B cell (primary cell): Measurements from ENCODE around the gene SEPSECS. TPM values are rescaled to one million over a fixed set of nuclear protein-coding genes. Genes with fewer than 3 reads are reported as not detected.

Source experiments
- ATAC-seq: fragments of 200-7000 bp; cut with Tn5 transposase; one replicate; pipeline ENCODE4 v1.10.0; 2021; ENCODE audit warnings: low read depth, mild to moderate bottlenecking, moderate number of reproducible peaks, moderate library complexity
- CTCF ChIA-PET: fragments of 350-600 bp; sonication (Branson Sonifier 250); formaldehyde crosslinking; loops from one replicate; lab custom pipeline; 2021; ENCODE audit warnings: antibody characterized with exemption, inconsistent platforms; lab: Charles Lee
- POLR2A ChIA-PET: fragments of 350-600 bp; sonication (Branson Sonifier 250); formaldehyde crosslinking; loops from one replicate; lab custom pipeline; 2021; ENCODE audit warnings: antibody characterized with exemption; lab: Charles Lee
- DNase-seq: peaks from one replicate; pipeline ENCODE4 v3.0.0; 2013
- H2AFZ ChIP-seq: 2 replicates; pipeline ENCODE4 v1.6.1; 2012; ENCODE audit warnings: mild to moderate bottlenecking, low read depth, low read length; ENCODE audit not compliant: insufficient read depth, poor library complexity, severe bottlenecking
- H3K27ac ChIP-seq, 2 donors: 1 replicate in 1 of 2; 2 replicates in 1 of 2; pipeline ENCODE4 v1.5.1; 2012 to 2013; ENCODE audit warnings: low read length in 2 of 2, mild to moderate bottlenecking in 2 of 2, moderate library complexity in 1 of 2
- H3K27me3 ChIP-seq, 4 experiments: fragments of 200-600 bp in 1 of 4; sonication (generic) in 1 of 4; replicated peaks in 1 of 4; 1 replicate in 2 of 4; 2 replicates in 2 of 4; pipeline versions ENCODE4 v1.6.1 to v1.7.0; 2013 to 2016; ENCODE audit warnings: low read length in 3 of 4, mild to moderate bottlenecking in 2 of 4, mixed read lengths in 1 of 4, moderate library complexity in 1 of 4; ENCODE audit not compliant: insufficient read depth in 4 of 4, control insufficient read depth in 3 of 4; ENCODE audit errors: control extremely low read depth in 1 of 4
- H3K36me3 ChIP-seq, 2 experiments: replicated peaks in 1 of 2; 1 replicate in 1 of 2; 2 replicates in 1 of 2; pipeline versions ENCODE4 v1.6.1 to v1.7.1; 2013; ENCODE audit warnings: low read length in 1 of 2; ENCODE audit not compliant: insufficient read depth in 2 of 2, control insufficient read depth in 1 of 2; ENCODE audit errors: control extremely low read depth in 1 of 2, extremely low read depth in 1 of 2
- H3K4me1 ChIP-seq, 2 donors: fragments of 200-600 bp in 1 of 2; sonication (generic) in 1 of 2; 1 replicate in 1 of 2; 2 replicates in 1 of 2; pipeline versions ENCODE4 v1.5.1 to v1.6.1; 2013 to 2017; ENCODE audit warnings: low read length in 2 of 2; ENCODE audit not compliant: control insufficient read depth in 2 of 2, insufficient read depth in 2 of 2
- H3K4me2 ChIP-seq: replicated peaks from 2 replicates; pipeline ENCODE3; 2012; ENCODE audit warnings: mild to moderate bottlenecking, low read depth, low read length; ENCODE audit not compliant: poor library complexity, severe bottlenecking
- H3K4me3 ChIP-seq, 5 experiments: fragments of 200-600 bp in 1 of 5; sonication (generic) in 1 of 5; 1 replicate in 3 of 5; 2 replicates in 2 of 5; pipeline versions ENCODE4 v1.5.1 to v1.7.0; 2011 to 2016; ENCODE audit warnings: low read length in 4 of 5, mild to moderate bottlenecking in 4 of 5, low read depth in 2 of 5, control low read depth in 1 of 5, moderate library complexity in 1 of 5; ENCODE audit not compliant: insufficient read depth in 1 of 5; ENCODE audit errors: control extremely low read depth in 1 of 5, extremely low read depth in 1 of 5
- H3K79me2 ChIP-seq: fragments of 200-600 bp; sonication (generic); one replicate; pipeline ENCODE4 v1.6.0; 2016; ENCODE audit warnings: low read length; ENCODE audit not compliant: control insufficient read depth, insufficient read depth
- H3K9ac ChIP-seq: fragments of 200-600 bp; sonication (generic); 2 replicates; pipeline ENCODE4 v1.6.1; 2017; ENCODE audit warnings: mild to moderate bottlenecking, low read length, moderate library complexity
- H3K9me3 ChIP-seq, 3 donors: one replicate each; pipeline versions ENCODE4 v1.6.1 to v1.7.1; 2013; ENCODE audit warnings: low read length in 2 of 3; ENCODE audit not compliant: control insufficient read depth in 2 of 3, insufficient read depth in 1 of 3; ENCODE audit errors: control extremely low read depth in 1 of 3
- H4K20me1 ChIP-seq: 2 replicates; pipeline ENCODE4 v1.6.0; 2012; ENCODE audit warnings: mild to moderate bottlenecking, low read length; ENCODE audit not compliant: insufficient read depth, control insufficient read depth, poor library complexity, severe bottlenecking
- H3K27ac Mint-ChIP-seq: one replicate; pipeline ENCODE4 v1.8.0; 2021; ENCODE audit warnings: mixed read lengths
- H3K27me3 Mint-ChIP-seq: one replicate; pipeline ENCODE4 v1.8.0; 2021; ENCODE audit warnings: mixed read lengths
- H3K4me1 Mint-ChIP-seq: one replicate; pipeline ENCODE4 v1.8.0; 2021; ENCODE audit warnings: mixed read lengths
- H3K4me3 Mint-ChIP-seq: one replicate; pipeline ENCODE4 v1.8.0; 2021; ENCODE audit warnings: mixed read lengths
- H3K9me3 Mint-ChIP-seq: one replicate; pipeline ENCODE4 v1.8.0; 2022; ENCODE audit warnings: mixed read lengths; ENCODE audit not compliant: insufficient read depth
- EZH2 ChIP-seq: IDR thresholded peaks from 2 replicates; pipeline ENCODE4 v1.6.1; 2012; ENCODE audit warnings: borderline replicate concordance, low read depth, mild to moderate bottlenecking, moderate library complexity, low read length; ENCODE audit not compliant: insufficient read depth, poor library complexity, severe bottlenecking
- WGBS: methylation state at CpG from one replicate; pipeline ENCODE4 v1.1.5; 2013; ENCODE audit warnings: missing lambda C conversion rate; ENCODE audit not compliant: insufficient coverage; 5-methylcytosine and 5-hydroxymethylcytosine counted together
- intact Hi-C: fragments of 100-400 bp; cut with micrococcal nuclease; formaldehyde crosslinking; loops from one replicate; pipeline ENCODE4 v1.10.0; 2022
- polyA plus RNA-seq: library from polyadenylated mRNA; depleted of rRNA; stranded (reverse); fragments of >200 nt; gene quantifications from 2 replicates; pipeline ENCODE4 v1.2.3, GENCODE V29; 2012
- total RNA-seq, 2 donors: library from RNA; stranded (reverse); fragments of 120-200 nt in 1 of 2; gene quantifications; 1 replicate in 1 of 2; 2 replicates in 1 of 2; pipeline versions ENCODE4 v1.2.3 to v1.2.4, GENCODE V29; 2013 to 2022
- TF ChIP-seq, protein P1 (sequence below): fragments of 200-600 bp; IDR thresholded peaks from one replicate; pipeline ENCODE4 v1.8.0; 2022; ENCODE audit warnings: antibody characterized with exemption, mild to moderate bottlenecking

SEPSECS gene
- total and polyA plus RNA-seq, 2 donors (not counting 1 experiment from before 2014, with no cell fraction given) = 6.2 to 17.0 TPM

DNA sequence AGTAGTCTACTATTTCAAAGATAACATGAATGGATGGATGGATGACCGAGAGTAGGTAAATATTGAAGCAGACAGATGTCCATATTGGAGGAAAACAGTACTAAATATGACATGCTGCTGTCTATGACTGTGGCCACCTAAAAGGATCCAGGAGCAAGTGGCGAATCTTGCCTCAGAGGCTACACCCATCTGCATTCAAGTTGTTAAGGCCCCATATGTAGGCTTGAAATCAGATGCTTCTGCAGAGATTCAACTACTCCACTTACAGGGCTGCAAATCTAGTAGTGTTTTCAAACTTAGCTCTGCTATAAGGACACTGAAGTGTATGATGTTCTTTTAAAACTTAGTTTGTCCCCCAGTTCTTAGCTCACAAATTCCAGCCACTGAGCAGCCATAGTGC lies 28.9 kb downstream of the SEPSECS start:
- H3K9ac ChIP-seq = no peak overlapping the region
- Mint-ChIP-seq H3K4me1 (no peaks in the 10 kb centered on the region), H3K27me3 (no peaks in the 10 kb centered on the region), H3K9me3 (no peaks in the 10 kb centered on the region), H3K4me3 (no peak overlapping the region), H3K27ac (no peak overlapping the region)
- ATAC-seq (no peak), DNase-seq (no peak)
- no peak overlapping the region for H2AFZ ChIP-seq
- no peaks in the 10 kb centered on the region for H3K79me2 ChIP-seq
- H4K20me1 ChIP-seq = no peaks in the 10 kb centered on the region
- CTCF ChIA-PET = no interaction called here
- peaks cover 0 to 2% of the 10 kb centered on the region in 2 experiments for H3K36me3 ChIP-seq
- no peaks in the 10 kb centered on the region for H3K27me3 ChIP-seq
- TF ChIP-seq, protein P1, sequence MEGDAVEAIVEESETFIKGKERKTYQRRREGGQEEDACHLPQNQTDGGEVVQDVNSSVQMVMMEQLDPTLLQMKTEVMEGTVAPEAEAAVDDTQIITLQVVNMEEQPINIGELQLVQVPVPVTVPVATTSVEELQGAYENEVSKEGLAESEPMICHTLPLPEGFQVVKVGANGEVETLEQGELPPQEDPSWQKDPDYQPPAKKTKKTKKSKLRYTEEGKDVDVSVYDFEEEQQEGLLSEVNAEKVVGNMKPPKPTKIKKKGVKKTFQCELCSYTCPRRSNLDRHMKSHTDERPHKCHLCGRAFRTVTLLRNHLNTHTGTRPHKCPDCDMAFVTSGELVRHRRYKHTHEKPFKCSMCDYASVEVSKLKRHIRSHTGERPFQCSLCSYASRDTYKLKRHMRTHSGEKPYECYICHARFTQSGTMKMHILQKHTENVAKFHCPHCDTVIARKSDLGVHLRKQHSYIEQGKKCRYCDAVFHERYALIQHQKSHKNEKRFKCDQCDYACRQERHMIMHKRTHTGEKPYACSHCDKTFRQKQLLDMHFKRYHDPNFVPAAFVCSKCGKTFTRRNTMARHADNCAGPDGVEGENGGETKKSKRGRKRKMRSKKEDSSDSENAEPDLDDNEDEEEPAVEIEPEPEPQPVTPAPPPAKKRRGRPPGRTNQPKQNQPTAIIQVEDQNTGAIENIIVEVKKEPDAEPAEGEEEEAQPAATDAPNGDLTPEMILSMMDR = no peak
- TF ChIP-seq EZH2 = no peak
- no peaks in the 10 kb centered on the region for H3K4me1 ChIP-seq
- H3K27ac ChIP-seq = no peak overlapping the region
- intact Hi-C loops = loop anchor here (10.0 kb wide), 1 partner anchor 147 kb away; no protein-coding TSS in a partner anchor
- no peak overlapping the region for H3K4me2 ChIP-seq
- 100% methylated on average over 1 of the region's 2 CpGs for WGBS
- H3K9me3 ChIP-seq = no peaks in the 10 kb centered on the region
- POLR2A ChIA-PET = no interaction called here
- no peak overlapping the region for H3K4me3 ChIP-seq

DNA sequence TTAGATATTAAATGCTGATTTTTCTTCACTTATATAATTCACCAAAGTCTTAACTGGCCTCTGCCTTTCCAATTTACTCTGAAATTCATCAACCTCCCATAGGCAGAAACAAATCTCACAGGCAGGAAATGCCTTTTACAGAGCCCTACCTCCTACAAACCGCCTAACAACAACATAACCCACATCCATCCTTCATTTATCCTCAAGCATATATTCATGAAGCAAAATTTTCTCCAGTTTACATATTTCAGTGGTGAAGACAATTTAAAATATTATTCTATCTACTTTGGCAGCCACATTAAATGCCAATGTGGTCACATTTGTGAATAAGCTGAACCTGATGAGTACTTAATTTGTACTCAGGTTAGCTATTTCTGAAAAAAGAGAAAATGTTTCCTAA lies 30.3 kb downstream of the SEPSECS start:
- Histone ChIP-seq H2AFZ (no peak overlapping the region), H3K27ac (no peak overlapping the region), H4K20me1 (no peaks in the 10 kb centered on the region), H3K9me3 (no peaks in the 10 kb centered on the region), H3K9ac (no peak overlapping the region), H3K36me3 (peaks cover 0 to 6% of the 10 kb centered on the region in 2 experiments), H3K4me1 (no peaks in the 10 kb centered on the region), H3K79me2 (no peaks in the 10 kb centered on the region), H3K27me3 (no peaks in the 10 kb centered on the region), H3K4me3 (no peak overlapping the region), H3K4me2 (no peak overlapping the region)
- Mint-ChIP-seq H3K4me3 (no peak overlapping the region), H3K27me3 (no peaks in the 10 kb centered on the region), H3K27ac (no peak overlapping the region), H3K4me1 (no peaks in the 10 kb centered on the region), H3K9me3 (no peaks in the 10 kb centered on the region)
- no CpG with 5 or more reads among the region's 1 CpG for WGBS
- intact Hi-C loops = loop anchor here (10.0 kb wide), 1 partner anchor 145 kb away; no protein-coding TSS in a partner anchor
- no peak for DNase-seq
- ChIA-PET POLR2A (no interaction called here), CTCF (no interaction called here)
- no peak for ATAC-seq
- TF ChIP-seq, protein P1 = no peak
- no peak for TF ChIP-seq EZH2
